H1 (cell line): ENCODE data around the gene OR4C6. TPM values are rescaled to one million over a fixed set of nuclear protein-coding genes. Genes with fewer than 3 reads are reported as not detected.

ENCODE experiments used
- CTCF ChIA-PET: fragments of 300-600 bp; sonication (Branson Sonifier 250); formaldehyde crosslinking; loops from one replicate; lab custom pipeline; 2021; ENCODE audit not compliant: partially characterized antibody; lab: Charles Lee
- POLR2A ChIA-PET: fragments of 300-600 bp; sonication (Branson Sonifier 250); formaldehyde crosslinking; loops from one replicate; lab custom pipeline; 2021; ENCODE audit warnings: inconsistent platforms; ENCODE audit not compliant: partially characterized antibody; lab: Charles Lee
- DNase-seq, 2 experiments: peaks; one replicate each; pipeline versions ENCODE4 v3.0.0 to v3.0.0-alpha.2; 2010 to 2022; ENCODE audit warnings: low spot score in 2 of 2, low read depth in 1 of 2, mixed read lengths in 1 of 2
- FAIRE-seq: peaks from 2 replicates; lab custom pipeline; 2011; peaks lifted over from hg19 to GRCh38; lab: Jason Lieb, UNC
- H2AFZ ChIP-seq: 2 replicates; pipeline ENCODE4 v1.8.1; 2012; ENCODE audit warnings: low read length, inconsistent platforms
- H2AK5ac ChIP-seq: 2 replicates; pipeline ENCODE4 v1.6.1; 2013; ENCODE audit warnings: low read depth, low read length
- H2BK120ac ChIP-seq: replicated peaks from 2 replicates; pipeline ENCODE3; 2013; ENCODE audit warnings: low read depth, low read length, inconsistent platforms
- H2BK12ac ChIP-seq: 2 replicates; pipeline ENCODE4 v1.6.1; 2013; ENCODE audit warnings: low read depth, low read length
- H2BK15ac ChIP-seq: 2 replicates; pipeline ENCODE4 v1.6.1; 2013; ENCODE audit warnings: low read length
- H2BK20ac ChIP-seq: 2 replicates; pipeline ENCODE4 v1.6.1; 2013; ENCODE audit warnings: low read length
- H2BK5ac ChIP-seq: 2 replicates; pipeline ENCODE4 v1.6.1; 2013; ENCODE audit warnings: low read depth, low read length
- H3K14ac ChIP-seq: 2 replicates; pipeline ENCODE4 v1.6.1; 2013; ENCODE audit warnings: inconsistent platforms; ENCODE audit not compliant: insufficient read length
- H3K18ac ChIP-seq: 2 replicates; pipeline ENCODE4 v1.6.1; 2013; ENCODE audit warnings: low read length; ENCODE audit errors: extremely low read depth
- H3K23ac ChIP-seq: 2 replicates; pipeline ENCODE4 v1.6.1; 2013; ENCODE audit warnings: inconsistent platforms; ENCODE audit not compliant: insufficient read length
- H3K23me2 ChIP-seq: 2 replicates; pipeline ENCODE4 v1.6.1; 2013; ENCODE audit warnings: low read depth, low read length
- H3K27ac ChIP-seq: 2 replicates; pipeline ENCODE4 v1.6.1; 2011; ENCODE audit warnings: low read depth, low read length, inconsistent platforms
- H3K27me3 ChIP-seq, 4 experiments: replicated peaks in 1 of 4; 1 replicate in 1 of 4; 2 replicates in 3 of 4; pipeline versions ENCODE4 v1.6.1 to v1.8.1; 2011 to 2013; ENCODE audit warnings: low read length in 3 of 4, mild to moderate bottlenecking in 3 of 4, inconsistent platforms in 2 of 4, mixed read lengths in 2 of 4, moderate library complexity in 1 of 4; ENCODE audit not compliant: control insufficient read depth in 3 of 4, insufficient read depth in 3 of 4; ENCODE audit errors: extremely low read depth in 1 of 4
- H3K36me3 ChIP-seq, 4 experiments: 2 replicates each; pipeline versions ENCODE4 v1.6.1 to v1.8.1; 2011 to 2013; ENCODE audit warnings: mild to moderate bottlenecking in 4 of 4, low read length in 3 of 4, moderate library complexity in 2 of 4, control low read depth in 1 of 4, inconsistent platforms in 1 of 4; ENCODE audit not compliant: insufficient read depth in 4 of 4, control insufficient read depth in 2 of 4
- H3K4ac ChIP-seq: replicated peaks from 2 replicates; pipeline ENCODE3; 2013; ENCODE audit warnings: low read length, low read depth, mixed read lengths, inconsistent platforms; ENCODE audit not compliant: insufficient read length
- H3K4me1 ChIP-seq, 4 experiments: replicated peaks in 1 of 4; 1 replicate in 1 of 4; 2 replicates in 3 of 4; pipeline versions ENCODE4 v1.6.1 to v1.8.1; 2011 to 2013; ENCODE audit warnings: low read length in 3 of 4, inconsistent platforms in 2 of 4, mixed read lengths in 1 of 4; ENCODE audit not compliant: insufficient read depth in 4 of 4, control insufficient read depth in 3 of 4
- H3K4me2 ChIP-seq, 2 experiments: 2 replicates each; pipeline versions ENCODE4 v1.6.1 to v1.8.1; 2011 to 2013; ENCODE audit warnings: low read depth in 2 of 2, low read length in 2 of 2, control low read depth in 1 of 2, inconsistent platforms in 1 of 2, mild to moderate bottlenecking in 1 of 2; ENCODE audit not compliant: insufficient read depth in 1 of 2
- H3K4me3 ChIP-seq, 4 experiments: fragments of 200-600, 300-600 bp in 1 of 4; sonication (generic), shearing (Covaris generic), sonication (Bioruptor Twin) in 1 of 4; 2 replicates each; pipeline versions ENCODE4 v1.5.1 to v1.8.1; 2011 to 2016; ENCODE audit warnings: low read length in 4 of 4, low read depth in 3 of 4, control low read depth in 2 of 4, inconsistent platforms in 2 of 4, mild to moderate bottlenecking in 2 of 4, mixed read lengths in 1 of 4, moderate library complexity in 1 of 4; ENCODE audit not compliant: insufficient read depth in 2 of 4; ENCODE audit errors: extremely low read depth in 1 of 4
- H3K56ac ChIP-seq: replicated peaks from 2 replicates; pipeline ENCODE3; 2013; ENCODE audit warnings: low read depth, mild to moderate bottlenecking, mixed read lengths, low read length, inconsistent platforms; ENCODE audit not compliant: insufficient read length
- H3K79me1 ChIP-seq: 2 replicates; pipeline ENCODE4 v1.6.1; 2013; ENCODE audit warnings: low read depth, low read length, control low read depth
- H3K79me2 ChIP-seq, 2 experiments: 2 replicates each; pipeline versions ENCODE4 v1.6.1 to v1.8.1; 2012 to 2013; ENCODE audit warnings: low read length in 2 of 2, mild to moderate bottlenecking in 2 of 2, inconsistent platforms in 1 of 2; ENCODE audit not compliant: insufficient read depth in 2 of 2, control insufficient read depth in 1 of 2
- H3K9ac ChIP-seq, 4 experiments: replicated peaks in 1 of 4; 1 replicate in 1 of 4; 2 replicates in 3 of 4; pipeline versions ENCODE4 v1.6.1 to v1.8.1; 2011 to 2013; ENCODE audit warnings: low read depth in 3 of 4, low read length in 3 of 4, control low read depth in 2 of 4, mild to moderate bottlenecking in 2 of 4, moderate library complexity in 2 of 4, inconsistent platforms in 1 of 4; ENCODE audit errors: extremely low read depth in 1 of 4
- H3K9me3 ChIP-seq, 2 experiments: 2 replicates each; pipeline versions ENCODE4 v1.6.1 to v1.8.1; 2012 to 2013; ENCODE audit warnings: mild to moderate bottlenecking in 2 of 2, moderate library complexity in 2 of 2, control low read depth in 1 of 2, inconsistent platforms in 1 of 2, low read depth in 1 of 2, low read length in 1 of 2, mixed read lengths in 1 of 2; ENCODE audit not compliant: insufficient read depth in 2 of 2
- H4K20me1 ChIP-seq, 2 experiments: replicated peaks in 1 of 2; 2 replicates each; pipeline versions ENCODE3 to v1.8.1; 2011 to 2013; ENCODE audit warnings: inconsistent platforms in 2 of 2, low read length in 2 of 2, mild to moderate bottlenecking in 1 of 2; ENCODE audit not compliant: insufficient read depth in 2 of 2, control insufficient read depth in 1 of 2
- H4K5ac ChIP-seq: 2 replicates; pipeline ENCODE4 v1.6.1; 2013; ENCODE audit warnings: low read length, low read depth, mixed read lengths, inconsistent platforms; ENCODE audit not compliant: insufficient read length
- H4K8ac ChIP-seq: 2 replicates; pipeline ENCODE4 v1.8.0; 2013; ENCODE audit warnings: mild to moderate bottlenecking, moderate library complexity, low read length, inconsistent platforms; ENCODE audit not compliant: insufficient read depth; ENCODE audit errors: extremely low read depth
- H4K91ac ChIP-seq: replicated peaks from 2 replicates; pipeline ENCODE3; 2013; ENCODE audit warnings: low read length, mixed read lengths, inconsistent platforms; ENCODE audit not compliant: insufficient read length
- CHD7 ChIP-seq: fragments of 300-600 bp; sonication (generic); IDR thresholded peaks from 2 replicates; pipeline ENCODE4 v1.7.1; 2012; ENCODE audit warnings: low read length, moderate library complexity, mild to moderate bottlenecking, inconsistent platforms; ENCODE audit not compliant: insufficient replicate concordance
- whole genome bisulfite sequencing, 2 experiments: shearing (Covaris generic) in 1 of 2; methylation state at CpG; one replicate each; pipeline versions ENCODE4 v1.1.6 to v1.1.7; 2013 to 2015; ENCODE audit warnings: low lambda C conversion rate in 2 of 2, mixed read lengths in 2 of 2, inconsistent platforms in 1 of 2, low coverage in 1 of 2, missing lambda C conversion rate in 1 of 2; ENCODE audit not compliant: insufficient replicate concordance in 2 of 2, insufficient coverage in 1 of 2, insufficient read length in 1 of 2; ENCODE audit errors: extremely low coverage in 1 of 2, missing lambda C conversion rate in 1 of 2; 5-methylcytosine and 5-hydroxymethylcytosine counted together
- polyA plus RNA-seq, 7 experiments: library from polyadenylated mRNA; depleted of rRNA in 3 of 7; stranded (reverse) in 5 of 7; unstranded in 2 of 7; fragments of >200 nt in 5 of 7; fragments of 200-250 nt in 2 of 7; gene quantifications; 1 replicate in 5 of 7; 2 replicates in 1 of 7; 4 replicates in 1 of 7; pipeline versions ENCODE4 v1.2.1 to v1.2.3, GENCODE V29; 2011 to 2013; ENCODE audit warnings: missing spikeins in 2 of 7, mixed read lengths in 2 of 7
- total RNA-seq: library from RNA; stranded (reverse); fragmentation: NEBNext Ultra II Directional; extraction: Animal tissue kit (Norgen Biotek cat#: 25700); gene quantifications from 2 replicates; pipeline ENCODE4 v1.2.1, GENCODE V29; 2021

OR4C6 gene
- total and polyA plus RNA-seq, 2 of the 8 experiments (the other 6 are each of a cell fraction or from before 2014, with no cell fraction given), result not detected

GRCh38 chr11:55701429-55701828, 39.4 kb downstream of the OR4C6 start:
- Histone ChIP-seq H4K8ac (no peak overlapping the region), H3K18ac (no peak overlapping the region), H2BK20ac (no peak overlapping the region), H3K27ac (no peak overlapping the region), H3K4me1 (no peaks in the 10 kb centered on the region), H3K56ac (no peak overlapping the region), H3K27me3 (no peaks in the 10 kb centered on the region), H4K20me1 (no peaks in the 10 kb centered on the region), H2BK12ac (no peak overlapping the region), H3K23ac (no peak overlapping the region), H3K79me1 (no peaks in the 10 kb centered on the region), H2AFZ (no peak overlapping the region), H2BK120ac (no peak overlapping the region), H3K14ac (no peak overlapping the region), H4K5ac (no peak overlapping the region), H3K9me3 (peaks cover 29 to 39% of the 10 kb centered on the region in 2 experiments), H3K4me3 (no peak overlapping the region), H3K79me2 (no peaks in the 10 kb centered on the region), H3K23me2 (no peaks in the 10 kb centered on the region), H3K36me3 (no peaks in the 10 kb centered on the region), H3K4me2 (no peak overlapping the region), H4K91ac (no peak overlapping the region), H2AK5ac (no peak overlapping the region), H2BK15ac (no peak overlapping the region), H3K4ac (no peak overlapping the region), H3K9ac (no peak overlapping the region), H2BK5ac (no peak overlapping the region)
- FAIRE-seq (no peak), DNase-seq (no peak)
- 91% methylated on average over 4 of the region's 4 CpGs; no CpG with 5 or more reads in 1 of the 2 experiments for WGBS, 2 experiments
- POLR2A ChIA-PET, result no interaction called here
- CTCF ChIA-PET, result no interaction called here
- TF ChIP-seq CHD7, result no peak
